Measurements from ENCODE around the gene ZNF148. TPM values are rescaled to one million over a fixed set of nuclear protein-coding genes. Genes with fewer than 3 reads are reported as not detected.
"Not testable (repeated sequence)": the region's sequence is repeated elsewhere in the genome, so short reads cannot be mapped to it uniquely, and the experiment has no call there.

Gene ZNF148
- polyA plus RNA-seq, 10 donors, result 17.4 to 26.7 (median 21.0) TPM

- no peak for DNase-seq
Measured at GRCh38 chr3:125379483-125379882, 4.4 kb upstream of the ZNF148 start.

GRCh38 chr3:125378762-125379161 lies 3.6 kb upstream of the ZNF148 start:
- DNase-seq, result no peak

GRCh38 chr3:125375950-125376679 lies 990 bp upstream of the ZNF148 start:
- DNase-seq, result peak in 1 of 3 donors; percentile 14

GRCh38 chr3:125374501-125374995 lies 577 bp downstream of the ZNF148 start:
- DNase-seq, result peak in 2 of 3 donors; percentile 57 to 85

- DNase-seq, result peak in 1 of 3 donors; percentile 52
Measured at GRCh38 chr3:125367403-125368230, 7.5 kb downstream of the ZNF148 start.

GRCh38 chr3:125366132-125366531 lies 9.0 kb downstream of the ZNF148 start:
- no peak for DNase-seq

GRCh38 chr3:125359700-125360099 lies 15.4 kb downstream of the ZNF148 start:
- no peak for DNase-seq

- no peak for DNase-seq
Measured at GRCh38 chr3:125358923-125359322, 16.2 kb downstream of the ZNF148 start.

GRCh38 chr3:125357837-125358236 lies 17.3 kb downstream of the ZNF148 start:
- no peak for DNase-seq

- DNase-seq, result peak; percentile 38 to 83 (median 54)
Measured at GRCh38 chr3:125357032-125357658, 18.0 kb downstream of the ZNF148 start.

GRCh38 chr3:125356140-125357026 lies 18.7 kb downstream of the ZNF148 start:
- no peak for DNase-seq

GRCh38 chr3:125353659-125354058 lies 21.5 kb downstream of the ZNF148 start:
- DNase-seq, result no peak

- no peak for DNase-seq
Measured at GRCh38 chr3:125353128-125353527, 22.0 kb downstream of the ZNF148 start.

GRCh38 chr3:125351814-125352456 lies 23.2 kb downstream of the ZNF148 start:
- peak in 1 of 3 donors; percentile 26 for DNase-seq

GRCh38 chr3:125351152-125351551 lies 24.0 kb downstream of the ZNF148 start:
- no peak for DNase-seq

- DNase-seq, result no peak
Measured at GRCh38 chr3:125350597-125350996, 24.5 kb downstream of the ZNF148 start.

- DNase-seq, result no peak
Measured at GRCh38 chr3:125349556-125350165, 25.5 kb downstream of the ZNF148 start.

GRCh38 chr3:125349055-125349454 lies 26.1 kb downstream of the ZNF148 start:
- no peak for DNase-seq

- DNase-seq, result not testable (repeated sequence)
Measured at GRCh38 chr3:125343367-125343766, 31.8 kb downstream of the ZNF148 start.

- no peak for DNase-seq
Measured at GRCh38 chr3:125340121-125340520, 35.0 kb downstream of the ZNF148 start.
